ENCODE measurements around the gene YWHAE. TPM values are rescaled to one million over a fixed set of nuclear protein-coding genes. Genes with fewer than 3 reads are reported as not detected.

The YWHAE gene
- total RNA-seq, 2 experiments from 2014 or later: 267 to 646 TPM

- H2AFZ ChIP-seq (ENCODE audit: low read length): no peak overlapping the region
- no peak for DNase-seq (ENCODE audit: low spot score)
- ChIA-PET CTCF (ENCODE audit: unreplicated experiment) (no interaction called here), POLR2A (interaction anchor here (0.6 to 1.4 kb wide), 4 partner anchors 8 to 180 kb away, joined by 3 to 4 read pairs (median 4); no protein-coding TSS in a partner anchor)
- no peaks in the 10 kb centered on the region for H3K9me3 ChIP-seq (ENCODE audit: low read length)
- peaks cover 53% of the 10 kb centered on the region for H3K4me1 ChIP-seq (ENCODE audit: insufficient read depth, low read length, poor library complexity, severe bottlenecking)
- intact Hi-C loops (cut with micrococcal nuclease; ENCODE audit: unreplicated experiment): no loop called here
- H3K36me3 ChIP-seq (ENCODE audit: insufficient read depth, low read length): peaks cover 68% of the 10 kb centered on the region
- peaks cover 50% of the 10 kb centered on the region for H4K20me1 ChIP-seq (ENCODE audit: insufficient read depth, low read length)
- H3K79me2 ChIP-seq (ENCODE audit: insufficient read depth, low read depth, low read length): peaks cover 100% of the 10 kb centered on the region
- no peaks in the 10 kb centered on the region for H3K9me2 ChIP-seq (ENCODE audit: insufficient read depth, low read length)
- no peak overlapping the region for H3K4me2 ChIP-seq (ENCODE audit: low read length)
- BruUV-seq (replicated peaks): no TSS peak
- no peak overlapping the region for H3K4me3 ChIP-seq (ENCODE audit: low read depth, low read length, poor library complexity, severe bottlenecking)
- no peak overlapping the region for H3K27ac ChIP-seq (ENCODE audit: low read depth, low read length, poor library complexity, severe bottlenecking)
- TF ChIP-seq, protein P1, sequence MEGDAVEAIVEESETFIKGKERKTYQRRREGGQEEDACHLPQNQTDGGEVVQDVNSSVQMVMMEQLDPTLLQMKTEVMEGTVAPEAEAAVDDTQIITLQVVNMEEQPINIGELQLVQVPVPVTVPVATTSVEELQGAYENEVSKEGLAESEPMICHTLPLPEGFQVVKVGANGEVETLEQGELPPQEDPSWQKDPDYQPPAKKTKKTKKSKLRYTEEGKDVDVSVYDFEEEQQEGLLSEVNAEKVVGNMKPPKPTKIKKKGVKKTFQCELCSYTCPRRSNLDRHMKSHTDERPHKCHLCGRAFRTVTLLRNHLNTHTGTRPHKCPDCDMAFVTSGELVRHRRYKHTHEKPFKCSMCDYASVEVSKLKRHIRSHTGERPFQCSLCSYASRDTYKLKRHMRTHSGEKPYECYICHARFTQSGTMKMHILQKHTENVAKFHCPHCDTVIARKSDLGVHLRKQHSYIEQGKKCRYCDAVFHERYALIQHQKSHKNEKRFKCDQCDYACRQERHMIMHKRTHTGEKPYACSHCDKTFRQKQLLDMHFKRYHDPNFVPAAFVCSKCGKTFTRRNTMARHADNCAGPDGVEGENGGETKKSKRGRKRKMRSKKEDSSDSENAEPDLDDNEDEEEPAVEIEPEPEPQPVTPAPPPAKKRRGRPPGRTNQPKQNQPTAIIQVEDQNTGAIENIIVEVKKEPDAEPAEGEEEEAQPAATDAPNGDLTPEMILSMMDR (conservative IDR thresholded peaks at IDR 0.05; ENCODE audit: low read length): no peak
- TF ChIP-seq EZH2phosphoT487 (IDR thresholded peaks at IDR 0.05; ENCODE audit: borderline replicate concordance, low read depth, low read length): no peak
Observed at GRCh38 chr17:1371893-1372590, 28.0 kb downstream of the YWHAE start.

DNA sequence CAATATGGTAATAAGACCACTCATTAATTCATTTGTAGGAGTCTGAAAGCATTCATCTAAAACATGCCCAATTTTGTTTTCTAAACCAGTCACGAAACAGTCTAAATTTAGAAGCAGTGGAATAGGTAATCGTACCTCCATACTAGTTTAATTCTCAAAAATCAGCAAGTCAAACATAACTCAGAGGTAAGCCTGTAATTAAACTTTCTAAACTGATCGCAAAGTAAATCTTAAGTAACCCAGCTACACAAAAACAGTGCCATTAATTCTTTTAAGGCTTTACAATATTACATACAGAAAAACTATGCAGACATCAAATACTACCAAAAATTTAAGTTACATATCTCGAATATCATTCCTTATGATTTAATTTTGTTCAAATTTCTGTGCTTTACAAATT lies 31.4 kb downstream of the YWHAE start:
- DNase-seq (ENCODE audit: low spot score): no peak
- intact Hi-C loops (cut with micrococcal nuclease; ENCODE audit: unreplicated experiment): no loop called here
- Histone ChIP-seq H2AFZ (ENCODE audit: low read length) (no peak overlapping the region), H3K9me2 (ENCODE audit: insufficient read depth, low read length) (no peaks in the 10 kb centered on the region), H4K20me1 (ENCODE audit: insufficient read depth, low read length) (peaks cover 48% of the 10 kb centered on the region), H3K79me2 (ENCODE audit: insufficient read depth, low read depth, low read length) (peaks cover 100% of the 10 kb centered on the region), H3K4me1 (ENCODE audit: insufficient read depth, low read length, poor library complexity, severe bottlenecking) (peaks cover 53% of the 10 kb centered on the region), H3K4me2 (ENCODE audit: low read length) (no peak overlapping the region), H3K27ac (ENCODE audit: low read depth, low read length, poor library complexity, severe bottlenecking) (no peak overlapping the region), H3K36me3 (ENCODE audit: insufficient read depth, low read length) (peaks cover 58% of the 10 kb centered on the region), H3K4me3 (ENCODE audit: low read depth, low read length, poor library complexity, severe bottlenecking) (no peak overlapping the region), H3K9me3 (ENCODE audit: low read length) (no peaks in the 10 kb centered on the region)
- no TSS peak for BruUV-seq (replicated peaks)
- CTCF ChIA-PET (ENCODE audit: unreplicated experiment): no interaction called here
- POLR2A ChIA-PET: no interaction called here
- TF ChIP-seq, protein P1 (conservative IDR thresholded peaks at IDR 0.05; ENCODE audit: low read length): no peak
- no peak for TF ChIP-seq EZH2phosphoT487 (IDR thresholded peaks at IDR 0.05; ENCODE audit: borderline replicate concordance, low read depth, low read length)

- H4K20me1 ChIP-seq (ENCODE audit: insufficient read depth, low read length): peaks cover 54% of the 10 kb centered on the region
Observed at GRCh38 chr17:1367351-1367745, 32.7 kb downstream of the YWHAE start.

More at GRCh38 chr17:1367351-1367745, 32.7 kb downstream of the YWHAE start:
- peaks cover 100% of the 10 kb centered on the region for H3K79me2 ChIP-seq (ENCODE audit: insufficient read depth, low read depth, low read length)
- CTCF ChIA-PET (ENCODE audit: unreplicated experiment): no interaction called here
- peaks cover 58% of the 10 kb centered on the region for H3K36me3 ChIP-seq (ENCODE audit: insufficient read depth, low read length)
- H3K4me3 ChIP-seq (ENCODE audit: low read depth, low read length, poor library complexity, severe bottlenecking): no peak overlapping the region
- no peak overlapping the region for H2AFZ ChIP-seq (ENCODE audit: low read length)
- intact Hi-C loops (cut with micrococcal nuclease; ENCODE audit: unreplicated experiment): no loop called here
- POLR2A ChIA-PET: interaction anchor here (1.0 kb wide), 1 partner anchor 13 kb away, joined by 3 read pairs; no protein-coding TSS in a partner anchor
- TF ChIP-seq EZH2phosphoT487 (IDR thresholded peaks at IDR 0.05; ENCODE audit: borderline replicate concordance, low read depth, low read length): no peak
- TF ChIP-seq, protein P1 (conservative IDR thresholded peaks at IDR 0.05; ENCODE audit: low read length): no peak
- no peaks in the 10 kb centered on the region for H3K9me3 ChIP-seq (ENCODE audit: low read length)
- no peak overlapping the region for H3K27ac ChIP-seq (ENCODE audit: low read depth, low read length, poor library complexity, severe bottlenecking)
- no peak overlapping the region for H3K4me2 ChIP-seq (ENCODE audit: low read length)
- H3K4me1 ChIP-seq (ENCODE audit: insufficient read depth, low read length, poor library complexity, severe bottlenecking): peaks cover 58% of the 10 kb centered on the region
- H3K9me2 ChIP-seq (ENCODE audit: insufficient read depth, low read length): no peaks in the 10 kb centered on the region
- DNase-seq (ENCODE audit: low spot score): no peak
- no TSS peak for BruUV-seq (replicated peaks)
